COLO829 (cell line): Measurements from ENCODE around the gene ODC1.

Source experiments
- DNase-seq: peaks from one replicate; pipeline ENCODE4 v3.0.0; 2012; ENCODE audit warnings: low spot score

The ODC1 gene

DNA sequence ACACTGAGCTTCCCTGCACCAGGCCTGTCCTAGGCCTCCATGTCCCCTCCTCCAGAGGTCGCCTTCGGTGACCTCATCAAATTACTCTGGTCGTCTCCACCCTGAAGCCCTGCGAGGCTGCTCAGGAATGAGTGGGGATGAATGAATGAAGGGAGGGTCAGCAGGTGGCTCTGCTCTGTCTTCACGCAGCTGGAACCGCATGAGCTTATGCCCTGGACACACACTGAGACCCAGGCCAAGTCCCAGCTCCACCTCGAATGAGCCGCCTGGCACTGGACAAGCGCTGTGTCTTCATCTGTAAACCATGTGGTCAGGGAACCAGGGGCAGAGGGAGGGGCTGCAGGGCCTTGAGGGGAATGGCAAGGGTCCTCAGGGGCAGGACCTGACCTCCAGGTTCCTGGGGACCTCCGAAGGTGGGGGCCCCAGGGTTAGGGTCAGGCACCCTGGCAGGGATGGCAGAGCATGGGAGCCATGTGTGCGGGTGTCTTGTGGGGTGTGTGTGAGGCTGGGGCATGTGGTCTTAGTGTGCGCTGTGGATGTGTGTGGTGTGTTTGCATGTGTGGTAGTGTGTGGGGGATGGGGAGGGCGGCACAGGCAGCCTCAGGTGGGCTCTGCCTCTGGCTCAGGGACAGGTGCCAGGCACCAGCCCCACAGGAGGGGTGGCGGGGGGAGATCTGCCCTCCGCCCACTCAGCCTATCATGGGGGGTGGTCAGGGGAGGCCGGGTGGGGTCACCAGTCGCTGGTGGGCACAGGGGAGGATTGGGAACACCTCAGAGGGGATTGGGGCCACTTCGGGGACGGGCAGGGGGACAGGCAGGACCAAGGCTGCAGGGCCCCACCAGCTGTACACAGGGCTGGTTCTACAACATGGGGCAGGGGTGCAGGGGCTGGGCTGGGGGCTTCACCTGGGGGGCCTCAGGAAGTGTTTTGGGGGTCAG lies 13.9 kb downstream of the ODC1 start:
- no peak for DNase-seq

DNA sequence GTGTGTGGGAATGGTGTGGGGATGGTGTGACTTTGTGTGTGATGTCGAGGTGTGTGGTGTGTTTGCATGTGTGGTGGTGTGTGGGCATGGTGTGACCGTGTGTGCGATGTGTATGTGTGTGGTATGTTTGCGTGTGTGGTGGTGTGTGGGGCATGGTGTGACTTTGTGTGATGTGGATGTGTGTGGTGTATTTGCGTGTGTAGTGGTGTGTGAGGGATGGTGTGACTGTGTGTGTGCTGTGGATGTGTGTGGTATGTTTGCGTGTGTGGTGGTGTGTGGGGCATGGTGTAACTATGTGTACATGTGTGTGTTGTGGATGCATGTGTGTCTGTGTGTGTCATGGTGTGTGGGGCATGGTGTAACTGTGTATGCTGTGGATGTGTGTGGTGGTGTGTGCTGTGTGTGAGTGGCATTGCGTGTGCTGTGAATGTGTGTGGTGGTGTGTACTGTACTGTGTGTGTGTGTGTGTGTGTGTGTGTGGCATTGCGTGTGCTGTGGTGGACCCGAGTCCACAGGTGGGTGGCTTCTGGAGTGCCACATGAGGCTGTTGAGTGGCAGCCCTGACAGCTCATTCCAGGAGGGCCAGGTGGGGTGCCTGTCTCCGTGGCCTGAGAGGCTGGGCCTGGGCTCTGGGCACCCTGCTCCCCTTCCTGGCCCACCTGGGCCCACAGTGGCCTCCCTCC lies 14.7 kb downstream of the ODC1 start:
- DNase-seq, result no peak

DNA sequence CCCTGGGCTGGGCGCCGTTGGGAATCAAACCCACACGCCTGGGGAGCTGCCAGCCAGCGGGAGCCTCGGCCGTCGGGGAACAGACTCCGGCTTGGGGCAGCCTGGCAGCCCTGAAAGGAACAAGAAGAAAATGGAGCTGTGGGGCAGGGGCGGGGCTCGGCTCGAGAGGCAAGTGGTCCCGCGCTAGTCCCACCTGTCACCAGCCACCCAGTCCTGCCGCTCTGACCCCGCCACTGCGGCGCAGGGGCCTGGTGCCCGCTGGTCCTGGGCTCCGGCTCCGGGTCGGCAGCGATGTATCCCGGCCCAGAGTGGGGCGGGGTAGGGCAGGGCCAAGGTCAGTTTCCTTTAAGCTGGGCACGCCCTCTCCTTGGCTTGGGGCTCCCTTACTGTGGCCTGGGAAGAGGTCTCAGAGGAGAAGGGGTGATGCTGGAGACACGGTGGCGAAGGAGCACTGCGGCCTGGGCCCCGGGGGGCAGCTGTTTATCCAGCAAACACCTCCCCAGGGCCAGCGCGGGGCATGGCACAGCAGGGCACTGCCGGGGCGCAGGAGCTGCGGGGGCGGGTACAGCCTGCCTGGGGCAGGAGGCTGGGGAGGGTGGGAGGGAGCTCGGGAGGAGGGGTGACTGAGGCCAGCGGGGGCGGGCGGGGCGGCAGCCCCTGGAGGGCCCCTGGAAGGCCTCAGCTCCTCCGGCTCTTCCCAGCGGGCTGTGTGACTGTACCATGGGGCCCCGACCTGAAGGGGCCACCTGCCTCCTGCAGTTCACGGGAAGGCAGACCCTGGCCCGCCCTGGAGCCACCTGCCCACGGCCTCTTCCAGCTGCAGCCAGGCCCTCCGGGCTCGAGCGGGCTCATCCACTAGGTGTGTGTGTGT lies 15.6 kb downstream of the ODC1 start:
- no peak for DNase-seq

DNA sequence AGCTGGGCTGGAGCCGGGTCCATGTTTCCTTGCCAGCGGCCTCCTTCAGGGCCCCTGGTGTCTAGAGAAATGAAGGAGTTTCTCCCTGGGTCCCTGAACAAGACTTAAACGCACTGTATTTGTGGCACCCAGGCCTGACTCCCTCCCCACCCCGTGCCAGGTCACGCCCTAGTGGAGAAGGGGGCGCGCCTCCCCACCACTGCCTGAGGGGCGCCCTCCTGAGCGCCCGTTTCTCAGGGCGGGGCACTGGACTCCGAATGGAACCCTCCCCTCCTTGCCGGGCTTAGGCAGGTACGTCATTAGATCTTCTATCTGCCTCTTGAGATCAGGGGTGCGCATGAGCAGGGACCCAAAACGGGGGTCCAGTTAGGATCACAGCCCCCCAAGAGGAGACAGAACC lies 16.3 kb downstream of the ODC1 start:
- no peak for DNase-seq

DNA sequence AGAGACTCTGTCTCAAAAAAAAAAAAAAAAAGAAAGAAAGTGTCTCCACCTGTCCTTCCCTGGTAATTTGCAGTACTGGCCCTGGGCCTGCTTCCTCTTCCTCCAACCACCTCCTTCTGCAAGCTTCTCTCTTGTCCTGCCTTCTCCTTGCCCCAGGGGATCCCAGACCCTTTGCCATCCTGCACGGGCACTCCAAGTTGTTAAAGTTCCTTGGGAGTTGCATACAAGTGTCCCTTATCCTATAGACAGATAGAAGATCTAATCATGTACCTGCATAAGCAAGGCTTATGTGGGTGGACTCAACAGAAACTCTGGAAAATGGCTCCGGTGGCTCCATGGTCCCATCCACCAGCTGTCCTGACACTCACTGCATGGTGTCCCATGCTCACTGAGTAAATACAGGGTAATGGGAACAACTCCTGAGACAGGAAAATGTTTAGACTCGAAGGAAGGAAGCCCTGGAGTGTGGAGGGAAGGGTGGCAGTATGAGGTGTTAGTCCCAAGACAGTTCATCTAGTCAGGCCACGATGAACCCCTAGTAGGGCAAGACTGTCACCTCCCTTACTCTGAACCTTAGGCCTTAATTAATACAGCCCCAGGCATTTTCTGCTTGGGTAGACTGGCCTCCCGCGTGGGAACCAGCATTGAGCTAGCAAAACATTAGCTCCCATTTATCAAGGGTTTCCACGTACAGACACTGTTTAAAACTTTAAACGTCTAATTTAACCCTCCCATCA lies 17.1 kb downstream of the ODC1 start:
- DNase-seq, result no peak

DNA sequence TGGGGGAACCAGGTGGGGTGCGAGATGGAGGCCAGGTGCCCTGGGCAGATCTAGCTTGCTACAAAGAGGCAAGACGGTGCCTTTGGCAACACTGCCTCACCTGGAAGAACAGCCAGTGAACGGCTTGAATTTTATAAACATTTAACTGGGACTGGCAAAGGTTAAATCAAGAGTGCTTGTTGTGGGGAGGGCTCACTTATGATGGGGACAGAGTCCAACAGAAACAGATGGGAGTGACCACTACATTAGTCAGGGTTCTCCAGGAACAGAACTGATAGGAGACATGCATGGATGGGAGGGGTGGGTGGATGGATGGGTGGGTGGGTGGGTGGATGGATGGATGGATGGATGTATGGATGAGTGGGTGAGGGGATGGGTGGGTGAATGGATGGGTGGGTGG lies 19.2 kb downstream of the ODC1 start:
- no peak for DNase-seq

DNA sequence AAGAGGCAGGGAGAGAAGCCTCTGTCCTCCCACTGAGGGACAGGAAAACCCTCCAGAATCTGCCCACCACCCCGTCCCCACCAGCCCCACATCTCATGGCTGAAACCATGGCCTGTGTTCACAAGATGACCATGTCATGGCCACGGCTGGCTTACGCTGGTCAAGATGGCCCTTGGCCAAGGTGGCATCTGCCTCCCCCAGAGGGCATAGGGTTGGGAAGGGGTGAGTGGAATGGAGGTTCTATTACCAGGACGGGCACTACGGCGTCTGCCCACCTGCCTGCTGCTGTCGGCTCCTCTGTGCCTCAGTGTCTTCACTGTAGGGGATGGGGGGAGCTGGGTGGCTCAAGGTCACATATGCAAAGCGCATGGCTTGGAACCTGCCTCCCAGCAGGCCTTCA lies 19.8 kb downstream of the ODC1 start:
- no peak for DNase-seq

DNA sequence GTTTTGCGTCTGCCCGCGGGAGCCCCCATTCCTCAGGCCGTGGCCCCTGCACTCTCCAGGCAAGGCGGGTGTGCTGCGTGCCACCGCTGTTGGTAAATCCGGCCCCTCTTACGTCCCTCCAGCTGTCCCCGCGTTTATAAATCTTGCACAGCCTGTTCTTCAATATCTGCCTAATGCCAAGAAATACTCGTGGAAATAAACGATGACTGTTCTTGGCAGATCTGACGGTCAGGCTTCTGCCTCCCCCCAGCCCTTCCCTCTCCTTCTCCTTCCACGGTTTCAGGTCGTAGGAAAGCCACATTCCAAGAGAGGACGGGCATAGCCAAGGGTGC lies 20.5 kb downstream of the ODC1 start:
- no peak for DNase-seq

DNA sequence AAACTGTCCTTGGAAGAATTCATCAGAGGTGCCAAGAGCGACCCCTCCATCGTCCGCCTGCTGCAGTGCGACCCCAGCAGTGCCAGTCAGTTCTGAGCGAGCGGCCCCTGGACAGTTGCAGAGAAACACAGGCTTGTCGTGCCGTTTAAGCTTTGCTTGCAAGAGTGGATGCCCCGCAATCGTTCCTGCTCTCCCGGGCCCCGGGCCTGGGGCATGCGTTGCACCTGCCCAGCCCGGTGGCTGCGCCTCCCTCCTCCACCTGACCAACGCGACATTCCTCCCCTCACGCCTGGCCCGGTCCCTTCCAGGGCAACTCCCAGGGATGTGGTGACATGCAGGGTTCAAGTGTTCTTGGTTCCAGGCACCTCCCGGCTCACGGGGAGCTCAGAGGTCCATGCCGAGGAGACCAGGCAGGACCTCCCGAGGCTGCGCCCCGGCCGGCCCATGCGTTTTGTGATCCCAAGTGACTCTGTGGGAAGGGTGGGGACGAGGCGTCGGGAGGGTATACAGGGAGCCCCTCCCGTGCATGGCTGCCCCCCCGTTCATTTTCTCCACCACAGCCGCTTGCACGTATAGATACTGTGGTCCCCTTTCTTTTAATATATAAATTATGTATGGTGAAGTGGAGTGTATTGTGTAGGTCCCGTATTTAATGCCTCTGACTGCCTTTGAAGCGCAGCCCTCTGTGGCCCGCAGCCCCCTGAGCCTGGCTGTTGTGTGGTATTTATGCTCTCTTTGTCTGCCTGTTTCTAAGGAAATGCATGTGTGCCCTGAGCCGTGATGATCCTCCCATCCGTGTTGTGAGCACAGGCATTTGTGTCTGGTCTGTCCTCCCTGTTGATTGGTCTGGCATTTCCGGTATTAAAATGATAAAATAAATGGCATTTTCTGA lies 21.2 kb downstream of the ODC1 start:
- no peak for DNase-seq

DNA sequence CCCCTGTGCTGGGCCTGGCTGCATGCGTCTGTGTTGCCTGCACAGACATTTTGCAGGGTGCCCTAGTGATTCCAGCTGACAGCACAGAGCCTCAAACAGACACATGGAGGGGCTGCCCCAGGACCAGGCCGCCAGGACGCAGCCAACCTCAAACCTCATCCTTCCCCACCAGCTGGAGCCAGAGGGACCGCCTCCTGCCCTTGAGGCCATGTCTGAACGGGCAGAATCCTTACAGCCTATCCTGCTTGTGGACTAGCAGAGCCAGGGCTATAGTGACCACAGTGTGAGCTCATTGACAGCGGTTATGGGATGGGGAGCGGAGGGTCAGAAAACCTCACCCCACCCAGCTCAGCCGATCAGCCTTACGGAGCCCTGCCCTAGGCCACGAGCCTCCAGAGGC lies 22.4 kb downstream of the ODC1 start:
- no peak for DNase-seq

DNA sequence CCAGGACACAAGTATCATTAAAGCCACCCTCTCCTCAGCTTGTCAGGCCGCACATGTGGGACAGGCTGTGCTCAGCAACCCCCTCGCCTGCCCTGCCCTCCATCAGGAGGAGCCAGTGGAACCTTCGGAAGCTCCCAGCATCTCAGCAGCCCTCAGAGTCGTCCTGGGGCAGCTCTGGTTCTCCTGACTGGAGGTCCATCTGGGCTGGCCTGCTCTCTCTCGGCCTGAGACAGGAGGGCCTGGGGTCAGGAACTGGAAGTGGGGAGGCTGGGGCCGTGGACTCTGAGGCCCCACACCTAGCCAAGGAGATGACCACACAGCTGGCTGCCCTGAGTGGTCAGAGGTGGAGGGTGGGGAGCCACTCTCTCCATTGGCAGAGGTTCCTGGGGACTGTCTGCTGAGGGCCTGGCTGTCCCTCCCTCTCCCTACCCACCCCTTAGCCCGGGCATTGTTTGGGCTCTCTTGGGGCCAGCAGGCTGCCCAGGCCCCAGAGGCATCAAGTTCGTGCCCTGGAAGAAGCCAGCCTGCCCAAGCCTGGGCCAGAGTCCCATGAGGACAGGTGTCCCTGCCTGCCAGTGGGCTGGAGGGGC lies 23.1 kb downstream of the ODC1 start:
- no peak for DNase-seq

DNA sequence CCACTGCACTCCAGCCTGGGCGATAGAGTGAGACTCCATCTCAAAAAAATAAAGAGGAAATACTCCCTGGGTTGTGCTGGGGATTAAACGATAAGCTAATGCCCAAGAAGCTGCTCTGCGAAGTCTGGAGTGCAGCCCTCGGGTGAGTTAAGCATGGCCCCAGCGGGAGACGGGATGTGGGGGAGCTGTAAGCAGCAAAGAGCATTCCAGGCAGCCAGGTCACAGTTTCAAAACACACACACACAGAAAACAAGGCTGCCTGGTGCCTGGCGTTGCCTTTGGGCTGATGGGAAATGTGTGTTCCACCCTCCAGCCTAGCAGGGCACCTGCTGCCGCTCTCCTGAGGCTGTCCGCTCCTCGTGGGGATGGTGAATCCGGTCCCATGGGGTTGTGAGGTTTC lies 24.1 kb downstream of the ODC1 start:
- no peak for DNase-seq

DNA sequence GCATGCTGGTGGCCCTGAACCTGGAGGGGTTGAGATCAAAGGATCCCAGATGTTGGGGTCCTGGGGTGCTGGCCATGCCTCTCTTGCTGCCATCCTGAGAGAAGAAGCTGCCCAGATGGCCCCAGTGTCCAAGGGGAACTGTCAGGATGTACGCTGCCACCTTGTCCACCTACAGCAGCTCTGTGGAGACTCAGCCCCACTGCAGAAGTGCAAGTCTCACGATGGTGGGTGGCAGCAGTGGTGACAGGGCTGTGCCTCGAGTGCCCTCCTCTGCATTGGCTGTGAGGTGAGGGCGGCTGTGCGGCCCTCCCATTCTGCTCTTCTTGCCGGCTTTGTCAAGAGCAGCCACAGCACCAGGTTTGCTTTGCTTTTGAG lies 24.7 kb downstream of the ODC1 start:
- DNase-seq, result no peak

DNA sequence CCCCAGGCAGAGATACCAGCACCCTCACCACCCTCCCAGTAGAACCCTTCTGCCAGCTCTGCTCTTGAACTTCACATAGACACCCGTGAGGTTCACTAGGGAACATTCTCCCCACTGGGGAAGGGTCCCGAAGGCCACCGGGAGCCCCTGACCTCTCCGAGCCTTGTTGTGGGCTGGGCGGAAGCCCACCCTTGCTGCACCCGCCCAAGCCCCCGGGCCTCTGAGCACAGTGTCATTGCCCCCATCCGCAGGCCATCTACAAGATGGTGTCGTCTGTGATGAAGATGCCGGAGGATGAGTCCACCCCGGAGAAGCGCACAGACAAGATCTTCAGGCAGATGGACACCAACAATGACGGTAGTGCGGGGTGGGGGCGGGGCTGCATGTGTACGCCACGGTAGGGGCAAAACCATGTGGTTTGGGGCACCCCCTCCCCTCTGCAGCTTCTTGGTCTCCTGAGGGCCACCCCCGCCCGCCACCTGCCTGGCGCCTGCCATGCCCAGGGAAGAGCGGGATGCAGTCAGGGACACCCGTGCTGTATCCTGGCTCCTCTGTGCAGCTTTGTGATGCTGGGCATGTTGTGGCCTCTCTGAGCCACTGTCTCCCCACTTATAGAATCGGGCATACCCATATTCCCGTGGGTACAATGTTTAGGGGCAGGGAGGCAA lies 25.3 kb downstream of the ODC1 start:
- DNase-seq, result no peak

DNA sequence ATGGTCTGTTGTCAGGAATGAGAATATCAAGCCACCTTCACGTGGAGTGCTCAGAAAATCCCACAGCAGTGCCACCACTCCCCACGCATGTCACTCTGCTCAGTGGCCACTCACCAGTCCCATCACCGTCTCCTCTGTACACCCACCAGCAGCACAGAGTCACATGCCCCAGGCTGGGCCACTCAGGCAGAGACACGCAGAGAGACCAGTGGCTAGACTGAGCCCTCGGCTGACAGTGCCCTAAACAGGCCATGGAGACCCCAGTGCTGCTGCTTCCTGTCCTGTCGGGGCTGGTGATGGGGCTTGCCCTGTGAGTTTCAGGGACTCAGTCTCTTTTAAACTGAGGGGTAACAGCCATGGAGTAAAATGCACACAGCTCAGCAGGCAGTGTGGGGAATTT lies 25.9 kb downstream of the ODC1 start:
- DNase-seq, result no peak

DNA sequence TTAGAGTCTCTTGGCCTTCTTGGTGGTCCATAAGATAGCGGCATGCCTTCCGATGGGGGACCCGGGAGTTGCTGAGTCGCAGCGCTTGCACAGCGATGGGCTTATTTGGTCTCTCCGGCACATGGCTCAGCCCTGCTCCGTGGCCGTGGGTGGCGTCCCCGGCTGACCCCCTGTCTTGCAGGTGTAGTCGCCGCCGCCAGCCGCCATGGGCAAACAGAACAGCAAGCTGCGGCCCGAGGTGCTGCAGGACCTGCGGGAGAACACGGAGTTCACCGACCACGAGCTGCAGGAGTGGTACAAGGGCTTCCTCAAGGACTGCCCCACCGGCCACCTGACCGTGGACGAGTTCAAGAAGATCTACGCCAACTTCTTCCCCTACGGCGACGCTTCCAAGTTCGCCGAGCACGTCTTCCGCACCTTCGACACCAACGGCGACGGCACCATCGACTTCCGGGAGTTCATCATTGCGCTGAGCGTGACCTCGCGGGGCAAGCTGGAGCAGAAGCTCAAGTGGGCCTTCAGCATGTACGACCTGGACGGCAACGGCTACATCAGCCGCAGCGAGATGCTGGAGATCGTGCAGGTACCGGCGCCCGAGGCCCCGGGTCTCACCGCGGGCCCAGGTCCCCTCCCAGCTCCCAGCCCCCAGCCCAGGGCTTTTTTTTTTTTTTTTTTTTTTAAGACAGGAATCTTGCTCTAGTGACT lies 28.4 kb downstream of the ODC1 start:
- no peak for DNase-seq

DNA sequence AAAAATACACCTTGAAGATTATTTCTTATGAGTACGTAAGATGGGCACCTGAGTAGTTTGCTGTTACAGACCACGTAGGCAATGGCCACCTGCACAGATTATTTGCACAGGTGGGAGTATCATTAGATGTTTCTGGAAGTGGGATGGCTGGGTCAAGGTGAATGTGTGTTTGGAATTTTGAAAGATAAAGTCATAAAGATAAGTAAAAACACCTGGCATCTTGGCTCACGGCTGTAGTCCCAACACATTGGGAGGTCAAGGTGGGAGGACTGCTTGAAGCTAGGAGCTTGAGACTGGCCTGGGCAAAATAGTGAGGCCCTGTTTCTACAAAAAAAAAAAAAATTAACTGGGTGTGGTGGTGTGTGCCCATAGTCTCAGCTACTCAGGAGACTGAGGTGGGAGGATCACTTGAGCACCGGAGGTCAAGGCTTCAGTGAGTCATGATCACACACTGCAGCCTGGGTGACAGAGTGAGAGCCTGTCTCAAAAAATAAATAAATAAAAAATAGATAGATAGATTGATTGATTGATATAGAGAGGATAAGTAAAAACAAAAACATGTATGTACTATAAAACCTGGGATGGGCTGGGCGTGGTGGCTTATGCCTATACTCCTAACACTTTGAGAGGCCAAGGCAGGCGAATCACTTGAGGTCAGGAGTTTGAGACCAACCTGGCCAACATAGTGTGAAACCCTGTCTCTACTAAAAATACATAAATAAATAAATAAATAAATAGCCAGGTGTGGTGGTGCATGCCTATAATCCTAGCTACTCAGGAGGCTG lies 30.4 kb downstream of the ODC1 start:
- DNase-seq, result no peak

DNA sequence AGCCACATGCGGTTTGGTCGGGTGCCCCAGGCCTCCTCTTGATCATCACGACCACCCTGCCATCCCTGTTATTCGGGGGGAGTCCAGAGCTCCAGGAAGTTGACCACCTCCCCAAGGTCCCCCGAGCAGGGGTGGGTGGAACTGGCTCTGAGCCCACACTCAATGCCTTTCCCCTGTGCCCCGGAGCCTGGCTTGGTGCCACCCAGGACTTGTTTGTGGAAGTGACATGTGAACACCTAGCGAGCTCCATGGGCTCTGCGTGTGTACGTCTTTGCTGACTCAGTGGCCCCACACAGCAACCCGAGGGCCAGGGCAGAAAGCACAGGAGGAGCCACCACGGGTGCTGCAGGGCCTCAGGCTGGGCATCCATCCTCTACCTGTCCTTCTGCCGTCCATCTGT lies 32.5 kb downstream of the ODC1 start:
- no peak for DNase-seq

DNA sequence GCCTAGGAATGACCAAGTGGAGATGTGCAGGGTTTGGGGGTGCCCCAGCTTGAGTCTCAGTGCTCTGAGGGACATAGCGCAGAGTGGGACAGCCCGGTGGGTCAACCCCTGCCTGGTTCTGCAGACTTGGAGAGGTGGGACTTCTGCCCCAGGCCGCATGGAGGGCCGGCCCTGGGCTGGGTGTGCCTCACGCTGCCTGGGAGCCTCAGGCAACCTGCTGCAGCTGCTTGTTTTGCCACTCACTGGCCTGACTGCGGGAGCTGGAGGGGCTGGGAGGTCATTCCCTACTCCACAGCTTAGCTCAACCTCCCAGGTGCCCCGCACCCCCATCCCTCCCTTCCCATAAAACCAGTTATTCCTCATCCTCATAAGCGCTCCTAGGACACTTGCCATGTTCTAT lies 33.1 kb downstream of the ODC1 start:
- DNase-seq, result no peak
